DMS79 (cell line): ENCODE data around the gene ADAMTS19.
"Not testable (repeated sequence)": the region's sequence is repeated elsewhere in the genome, so short reads cannot be mapped to it uniquely, and the experiment has no call there.

ENCODE experiments used
- DNase-seq: peaks from one replicate; lab custom pipeline; 2025; lab: John Stamatoyannopoulos, UW

The ADAMTS19 gene

GRCh38 chr5:129584496-129584895 lies 124.4 kb downstream of the ADAMTS19 start:
- DNase-seq, result not testable (repeated sequence)

- no peak for DNase-seq
These were observed 131.5 kb downstream of the ADAMTS19 start for GRCh38 chr5:129591508-129592160.

DNA sequence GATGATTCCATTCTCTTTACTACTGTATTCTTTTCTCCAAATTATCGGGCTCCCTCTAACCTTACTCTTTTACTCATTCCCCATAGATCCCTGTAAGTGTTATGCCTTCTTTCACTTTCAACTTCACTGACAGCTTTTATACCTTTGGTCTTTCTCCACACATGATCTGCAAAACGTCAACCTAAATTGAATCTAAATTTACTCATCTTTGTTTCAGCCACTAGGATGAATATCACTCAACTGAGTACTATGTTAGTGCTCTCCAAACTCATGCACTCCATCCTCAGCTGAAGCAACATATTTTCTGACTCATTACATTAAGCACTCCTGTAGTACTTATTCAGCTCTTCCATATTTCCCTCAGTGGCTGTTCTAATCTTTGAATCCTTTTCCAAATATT lies 133.4 kb downstream of the ADAMTS19 start:
- DNase-seq, result no peak

GRCh38 chr5:129601576-129601975 lies 141.5 kb downstream of the ADAMTS19 start:
- no peak for DNase-seq

GRCh38 chr5:129608350-129608749 lies 148.3 kb downstream of the ADAMTS19 start:
- no peak for DNase-seq

DNA sequence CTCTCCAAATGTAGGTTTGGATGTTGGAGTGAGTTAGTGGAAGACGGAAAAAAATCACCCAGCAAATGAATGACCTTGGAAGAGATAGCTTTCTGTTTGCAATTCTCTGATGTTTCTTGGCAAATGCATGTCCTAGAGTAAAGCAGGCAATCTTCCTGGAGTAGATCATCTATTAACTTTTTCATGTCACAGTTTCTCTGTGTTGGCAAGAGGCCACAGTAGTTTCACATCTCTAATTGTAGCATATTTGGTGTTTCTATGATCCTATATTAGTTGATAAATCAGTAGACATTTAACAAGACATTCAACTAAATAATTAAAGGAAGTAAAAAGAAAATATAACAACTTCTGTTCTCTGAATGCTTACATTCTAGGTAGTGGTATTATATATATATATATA lies 149.6 kb downstream of the ADAMTS19 start:
- no peak for DNase-seq

GRCh38 chr5:129616517-129616916 lies 156.4 kb downstream of the ADAMTS19 start:
- DNase-seq, result no peak

GRCh38 chr5:129617206-129617605 lies 157.1 kb downstream of the ADAMTS19 start:
- DNase-seq, result no peak

DNA sequence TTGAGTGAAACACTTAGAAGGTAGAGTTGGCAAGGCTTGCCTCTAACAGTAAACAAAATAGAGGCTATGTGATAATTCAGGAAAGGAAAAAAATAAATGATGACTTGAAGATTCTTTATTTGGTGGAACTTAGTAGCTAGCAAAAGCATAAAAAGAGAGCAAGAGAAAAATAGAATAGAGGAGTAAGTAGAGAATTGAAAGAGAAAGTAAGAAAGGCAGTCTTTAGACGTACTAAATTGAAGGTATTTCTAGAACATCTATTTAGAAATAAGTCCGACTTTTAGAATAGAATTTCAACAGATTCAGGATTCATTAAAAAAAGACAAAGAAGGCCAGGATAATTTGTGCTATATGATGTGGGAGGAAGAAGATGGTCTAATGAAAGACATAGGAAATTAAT lies 159.7 kb downstream of the ADAMTS19 start:
- DNase-seq, result no peak

DNA sequence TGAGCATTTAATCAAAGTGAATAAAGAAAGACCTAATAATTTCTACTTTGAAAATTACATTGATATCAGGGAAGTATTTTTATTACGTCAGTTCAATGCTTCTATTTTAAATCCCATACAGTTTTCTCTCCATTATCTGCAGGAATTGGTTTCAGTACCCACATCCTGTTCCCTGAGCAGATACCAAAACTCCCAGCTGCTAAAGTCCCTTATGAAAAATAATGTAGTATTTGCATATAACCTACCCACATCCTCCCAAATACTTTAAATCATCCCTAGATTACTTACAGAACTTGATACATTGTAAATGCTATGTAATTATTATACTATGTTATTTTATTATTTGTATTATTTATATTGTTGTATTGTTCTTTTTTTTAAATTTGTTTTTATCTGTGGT lies 162.4 kb downstream of the ADAMTS19 start:
- no peak for DNase-seq

GRCh38 chr5:129629575-129629974 lies 169.5 kb downstream of the ADAMTS19 start:
- no peak for DNase-seq

GRCh38 chr5:129630101-129630500 lies 170.0 kb downstream of the ADAMTS19 start:
- no peak for DNase-seq

DNA sequence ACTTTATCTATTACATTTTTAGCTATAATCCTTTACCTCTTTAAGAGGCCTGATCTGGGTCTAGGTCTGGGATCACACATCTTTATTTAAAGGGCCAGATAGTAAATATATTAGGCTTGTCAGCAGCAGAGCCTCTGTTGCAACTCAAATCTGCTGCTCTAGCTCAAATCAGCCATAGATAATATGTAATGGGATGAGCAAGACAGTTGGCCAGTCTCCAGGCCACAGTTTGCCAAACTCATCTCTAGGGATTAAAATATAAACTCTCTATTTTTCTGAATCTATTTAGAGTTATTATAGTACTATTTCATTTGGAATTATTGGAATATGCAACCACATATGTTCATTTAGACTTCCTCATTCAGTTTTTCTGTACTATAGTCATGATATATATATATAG lies 171.9 kb downstream of the ADAMTS19 start:
- no peak for DNase-seq

DNA sequence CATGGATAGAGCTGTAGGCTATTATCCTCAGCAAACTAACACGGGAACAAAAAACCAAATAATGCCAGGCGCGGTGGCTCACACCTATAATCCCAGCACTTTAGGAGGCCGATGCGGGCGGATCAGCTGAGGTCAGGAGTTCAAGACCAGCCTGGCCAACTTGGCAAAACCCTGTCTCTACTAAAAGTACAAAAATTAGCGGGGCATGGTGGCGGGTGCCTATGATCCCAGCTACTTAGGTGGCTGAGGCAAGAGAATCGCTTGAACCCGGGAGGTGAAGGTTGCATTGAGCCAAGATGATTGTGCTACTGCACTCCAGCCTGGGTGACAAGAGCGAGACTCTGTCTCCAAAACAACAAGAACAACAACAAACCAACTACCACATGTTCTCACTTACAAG lies 177.4 kb downstream of the ADAMTS19 start:
- not testable (repeated sequence) for DNase-seq

DNA sequence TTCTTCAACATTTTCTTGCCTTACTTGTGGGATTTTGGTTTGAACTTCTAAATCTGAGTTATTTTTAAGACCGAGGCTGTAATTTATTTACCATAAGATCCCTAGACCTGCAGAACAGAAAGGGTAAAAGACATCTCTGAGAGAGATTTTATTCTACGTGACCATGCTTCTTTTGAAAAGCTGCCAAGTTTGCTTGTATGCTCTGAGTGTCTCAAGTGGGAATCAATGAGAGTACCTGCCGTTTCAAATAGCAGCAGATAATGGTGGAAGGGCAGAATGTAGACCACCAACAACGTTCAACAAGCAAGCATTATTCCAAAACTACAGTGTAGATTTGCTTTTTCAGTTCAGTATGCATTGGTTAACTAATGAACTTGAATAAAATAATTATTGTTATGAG lies 179.2 kb downstream of the ADAMTS19 start:
- no peak for DNase-seq

DNA sequence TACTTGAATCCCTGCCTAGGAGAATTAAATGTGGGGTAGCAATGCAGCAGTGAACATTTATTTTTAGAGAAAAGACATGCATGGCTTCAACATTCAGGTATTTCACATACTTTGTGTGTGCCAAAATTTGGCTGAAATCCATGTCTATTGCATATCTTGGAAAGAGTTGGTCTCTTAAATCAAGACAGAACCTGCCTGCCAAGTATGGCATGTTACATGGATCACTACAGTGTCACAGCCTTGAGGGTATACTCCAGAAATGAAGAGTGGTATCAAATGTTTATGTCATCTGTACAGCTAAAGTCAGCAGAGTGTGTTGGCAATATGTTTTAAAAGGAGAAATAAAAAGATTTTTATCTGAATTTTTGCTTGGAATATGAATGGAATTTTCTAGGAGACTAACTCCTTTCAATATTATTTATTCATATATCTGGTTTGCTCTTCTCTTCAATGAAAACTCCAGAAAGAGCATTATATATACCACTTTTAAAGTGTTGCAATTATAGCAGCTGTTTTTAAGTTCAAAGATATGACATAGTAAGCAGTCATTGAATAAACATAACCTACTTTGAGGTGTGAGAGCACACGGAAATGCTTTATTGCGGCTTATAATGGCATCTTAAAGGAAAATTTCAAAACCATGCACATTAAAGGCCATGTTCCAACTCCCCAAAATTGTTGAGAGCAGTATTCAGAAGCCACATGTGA lies 192.4 kb downstream of the ADAMTS19 start:
- no peak for DNase-seq

DNA sequence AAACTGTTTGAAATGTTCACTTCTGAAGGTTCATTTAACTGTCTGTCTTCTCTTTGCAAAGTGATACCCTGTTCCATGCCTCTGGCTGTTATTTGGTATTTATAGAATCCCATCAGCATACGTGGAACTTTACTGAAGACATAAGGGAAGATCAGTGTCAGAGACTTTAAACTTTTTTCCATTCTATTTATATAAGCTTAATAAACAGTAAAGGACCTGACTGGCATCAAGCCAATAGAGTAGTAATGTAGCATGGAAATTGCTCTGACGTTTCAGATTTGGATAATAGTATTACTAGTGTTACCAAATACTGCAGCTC lies 192.9 kb downstream of the ADAMTS19 start:
- DNase-seq, result no peak

DNA sequence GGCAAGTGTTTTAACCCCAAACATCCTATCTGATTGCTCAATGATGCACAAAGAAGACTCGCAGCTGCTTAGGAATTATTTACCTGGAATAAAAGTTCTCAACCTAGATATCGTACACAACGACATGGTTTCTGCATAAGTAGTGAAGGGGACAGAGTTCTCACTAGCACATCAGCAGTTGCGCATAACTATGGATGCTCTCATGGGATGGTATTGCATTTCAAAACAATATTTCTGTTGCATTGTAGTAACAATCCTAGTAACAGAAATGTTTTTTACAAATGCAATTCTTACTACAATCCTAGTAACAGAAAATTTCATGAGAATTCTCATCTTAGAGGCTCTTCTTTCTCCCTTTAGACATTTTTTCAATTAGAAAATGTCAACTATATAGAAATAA lies 193.3 kb downstream of the ADAMTS19 start:
- no peak for DNase-seq

DNA sequence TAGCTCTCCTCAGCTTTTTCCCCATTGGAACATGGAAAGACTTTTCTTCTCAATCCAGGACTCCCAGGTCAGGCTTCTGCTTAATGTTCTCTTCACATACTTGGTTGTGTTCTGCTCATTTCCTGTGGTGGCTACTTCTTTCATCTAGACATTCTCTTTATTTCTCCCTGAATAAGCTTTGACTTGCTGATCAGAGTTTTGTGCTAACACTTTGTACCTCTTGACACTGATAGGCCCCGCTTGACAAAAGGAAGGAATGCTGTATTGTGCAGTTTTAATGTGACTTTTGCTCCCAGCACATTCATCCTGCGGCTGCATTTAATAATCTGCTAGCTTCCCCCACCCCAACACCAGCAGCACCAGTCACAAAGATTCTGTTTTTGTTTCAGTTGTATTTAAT lies 196.9 kb downstream of the ADAMTS19 start:
- DNase-seq, result no peak

DNA sequence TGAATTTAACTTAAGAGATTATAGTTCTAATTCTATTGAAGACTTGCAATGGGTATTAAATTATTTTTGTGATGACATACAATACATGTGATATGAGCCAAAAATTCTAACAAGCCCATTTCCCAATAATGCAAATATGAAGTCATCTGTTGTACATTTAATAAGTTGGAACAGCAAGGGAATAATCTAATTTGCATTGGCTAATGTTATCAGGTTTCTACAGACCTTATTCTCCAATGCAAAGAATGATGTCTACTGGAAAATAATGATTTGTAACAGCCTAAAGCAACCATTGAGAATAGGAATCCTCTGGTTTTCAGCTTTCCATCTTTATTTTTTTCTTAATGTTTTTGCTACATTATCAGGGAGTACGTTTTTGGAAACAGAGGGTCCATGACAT lies 198.7 kb downstream of the ADAMTS19 start:
- no peak for DNase-seq

- no peak for DNase-seq
These were observed 201.4 kb downstream of the ADAMTS19 start for GRCh38 chr5:129661366-129662035.

DNA sequence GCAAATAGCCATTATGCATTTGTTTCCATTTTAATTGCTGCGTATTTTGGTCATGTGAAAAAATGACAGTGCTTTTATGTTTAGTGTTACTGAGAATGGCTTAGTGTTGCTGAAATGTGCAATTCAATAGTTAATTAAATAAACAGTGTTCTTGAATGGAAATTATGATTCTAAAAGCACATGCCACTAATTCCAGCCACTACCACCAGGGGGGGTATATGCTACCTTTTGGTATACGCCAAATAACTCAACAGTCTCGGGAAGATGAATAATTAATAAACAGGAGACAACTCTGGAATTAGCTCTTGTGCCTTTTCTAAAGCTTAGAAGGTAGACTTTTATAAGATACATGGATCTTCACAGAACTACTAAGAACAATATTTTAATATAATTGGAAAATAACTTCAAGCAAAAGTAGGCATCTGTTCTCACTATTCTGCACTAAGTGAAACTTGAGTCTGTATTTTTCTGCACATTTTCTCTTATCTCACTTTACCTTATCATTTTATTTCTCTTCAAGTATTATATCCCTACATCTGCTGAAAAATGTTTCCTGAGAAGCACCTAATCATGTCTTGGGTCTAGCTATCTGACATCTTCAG lies 204.3 kb downstream of the ADAMTS19 start:
- DNase-seq, result no peak

- DNase-seq, result no peak
These were observed 210.9 kb downstream of the ADAMTS19 start for GRCh38 chr5:129670957-129671500.
